GM12892 (cell line): ENCODE results near the gene KAZN.

Source experiments
- POLR2A ChIP-seq: IDR thresholded peaks from 2 replicates; pipeline ENCODE4 v1.6.1; 2011; ENCODE audit warnings: low read depth, low read length, control low read depth
- POLR2AphosphoS5 ChIP-seq: IDR thresholded peaks from 2 replicates; pipeline ENCODE4 v1.6.1; 2011; ENCODE audit warnings: low read depth, low read length, control low read depth
- TAF1 ChIP-seq: IDR thresholded peaks from 2 replicates; pipeline ENCODE4 v1.6.1; 2011; ENCODE audit warnings: low read depth, mild to moderate bottlenecking, control low read depth, low read length, borderline replicate concordance

- no peak for TF ChIP-seq POLR2A
- no peak for TF ChIP-seq POLR2AphosphoS5
- TF ChIP-seq TAF1 = no peak
Measured at GRCh38 chr1:14707531-14708445, 109.3 kb downstream of the KAZN start.
